Stimulated activated CD8-positive, alpha-beta memory T cell treated with anti-CD3 and anti-CD28 coated beads, Interleukin-15, amount 100 ng/mL, for 1 hour (primary cell): ENCODE results near the gene CKAP5.
A peak's percentile ranks its signal among the peaks of the same experiment; 100 is the strongest.
"Not testable (repeated sequence)": the region's sequence is repeated elsewhere in the genome, so short reads cannot be mapped to it uniquely, and the experiment has no call there.

Experiments
- DNase-seq: peaks from one replicate; pipeline ENCODE4 v3.0.0-alpha.2; 2020; ENCODE audit warnings: low read depth

The CKAP5 gene

DNA sequence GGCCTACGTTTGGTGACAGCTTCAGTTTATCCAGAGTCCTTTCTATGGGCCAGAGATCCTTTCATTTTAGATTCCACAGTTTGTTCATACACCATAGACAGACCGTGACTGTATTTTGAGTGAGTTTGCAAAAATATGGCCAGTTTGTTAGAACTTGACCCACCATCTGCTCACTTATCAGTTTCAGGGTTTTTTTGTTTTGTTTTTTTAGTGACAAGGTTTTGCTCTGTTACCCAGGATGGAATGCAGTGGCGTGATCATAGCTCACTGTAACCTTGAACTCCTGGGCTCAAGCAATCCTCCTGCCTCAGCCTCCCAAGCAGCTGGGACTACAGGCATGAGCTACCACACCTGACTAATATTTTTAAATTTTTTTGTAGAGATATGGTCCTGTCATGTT lies 9.1 kb upstream of the CKAP5 start:
- DNase-seq, result no peak

DNA sequence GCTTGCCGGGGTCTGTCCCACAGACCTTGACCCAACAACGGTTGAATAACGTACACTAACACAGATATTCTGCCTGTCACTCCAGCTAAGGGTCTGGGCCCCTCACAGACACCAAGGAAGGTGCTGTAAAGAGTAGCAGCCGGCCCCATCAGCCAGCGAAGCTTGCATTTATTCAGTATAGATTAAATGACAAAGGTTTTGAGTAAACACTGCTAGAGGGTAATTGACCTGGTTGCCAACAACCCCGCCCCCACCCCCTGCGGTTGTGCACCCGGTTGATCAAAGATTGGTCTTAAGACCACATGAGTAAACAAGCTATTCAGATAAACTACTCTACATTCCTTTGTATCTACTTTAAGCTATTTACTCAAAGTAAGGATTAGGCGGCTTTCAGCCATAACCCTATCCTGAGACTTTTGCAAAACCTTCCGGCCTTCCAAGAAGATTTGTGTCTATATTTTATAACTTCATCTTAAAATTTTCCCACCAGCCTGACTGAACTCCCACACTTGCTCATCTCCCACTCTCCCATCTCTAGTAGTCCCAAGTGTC lies 4.8 kb upstream of the CKAP5 start:
- no peak for DNase-seq

DNA sequence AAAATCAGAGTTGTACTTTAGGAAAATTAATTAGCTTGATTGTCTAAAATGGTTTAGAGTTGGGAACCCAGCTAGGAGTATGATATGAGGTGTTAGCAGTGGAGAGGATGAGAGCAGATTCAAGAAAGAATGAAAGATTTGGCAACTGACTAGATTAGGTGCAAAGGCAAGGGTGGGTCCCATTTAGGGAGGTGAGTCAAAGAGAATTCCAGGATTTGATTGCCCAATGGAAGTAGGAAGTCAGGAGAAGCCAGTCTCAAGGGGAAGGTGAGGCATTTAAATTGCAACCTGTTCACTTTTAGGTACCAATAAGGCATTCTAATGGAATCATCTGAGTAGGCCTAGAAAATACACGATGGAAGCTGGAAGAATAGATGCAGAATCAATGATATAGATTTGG lies 3.6 kb upstream of the CKAP5 start:
- DNase-seq, result no peak

DNA sequence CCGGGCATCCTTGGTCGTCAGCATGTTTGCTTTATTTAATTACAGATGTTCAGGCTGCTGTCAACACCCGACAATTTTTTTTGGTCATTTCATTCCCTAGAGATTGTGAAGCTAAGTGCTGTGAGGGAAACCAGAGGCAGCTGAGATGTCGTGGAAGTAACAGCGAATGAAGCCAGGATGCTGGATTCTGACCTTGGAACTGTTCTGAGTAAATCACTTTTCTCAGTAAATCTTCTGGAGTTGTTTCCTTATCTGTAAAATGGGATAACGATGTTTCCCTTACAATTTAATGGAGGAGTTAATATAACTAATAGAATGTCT lies 390 bp upstream of the CKAP5 start:
- no peak for DNase-seq

DNA sequence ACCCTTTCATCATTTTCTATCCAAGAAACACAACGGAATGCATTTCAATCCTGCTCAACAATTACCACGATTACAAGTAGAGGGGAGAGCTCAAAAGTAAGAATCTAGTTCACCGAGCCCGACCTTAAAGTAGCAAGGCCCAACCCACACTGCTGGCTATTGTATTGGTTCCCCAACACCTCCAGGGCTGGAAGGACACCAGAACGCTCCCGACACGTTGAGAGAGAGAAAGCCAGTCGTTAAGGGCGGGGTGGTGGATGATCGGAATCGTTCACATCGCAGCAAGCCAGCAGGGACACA lies 690 bp downstream of the CKAP5 start:
- no peak for DNase-seq

DNA sequence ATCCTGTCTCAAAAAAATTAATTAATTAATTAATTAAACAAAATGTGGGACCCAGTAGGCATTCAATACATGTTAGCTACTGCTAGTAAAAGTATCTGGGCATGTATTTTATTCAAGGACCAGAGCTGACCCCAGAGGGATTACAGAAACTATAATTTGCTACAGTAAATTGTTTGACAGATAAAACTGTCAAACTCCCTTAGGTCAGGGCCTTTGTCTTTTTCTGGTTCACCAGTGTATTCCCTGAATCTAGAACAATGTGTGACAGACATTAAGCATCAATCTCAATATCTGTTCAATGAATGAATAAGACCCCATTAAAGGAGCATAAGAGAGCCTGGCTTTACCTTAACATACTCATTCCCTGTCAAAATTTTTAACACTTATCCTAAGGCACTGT lies 6.0 kb downstream of the CKAP5 start:
- DNase-seq, result no peak

DNA sequence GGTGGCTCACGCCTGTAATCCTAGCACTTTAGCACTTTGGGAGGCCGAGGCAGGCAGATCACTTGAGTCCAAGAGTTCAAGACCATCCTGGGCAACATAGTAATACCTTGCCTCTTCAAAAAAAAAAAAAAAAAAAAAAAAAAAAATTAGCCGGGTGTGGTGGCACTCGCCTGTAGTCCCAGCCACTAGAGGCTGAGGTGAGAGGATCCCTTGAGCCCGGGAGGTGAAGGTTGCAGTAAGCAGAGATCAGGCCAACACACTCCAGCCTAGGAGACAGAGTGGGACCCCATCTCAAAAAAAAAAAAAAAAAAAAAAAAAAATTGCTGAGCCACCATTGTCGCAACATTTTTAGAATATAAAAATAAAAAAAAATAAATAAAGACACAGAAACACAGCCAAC lies 7.6 kb downstream of the CKAP5 start:
- no peak for DNase-seq

DNA sequence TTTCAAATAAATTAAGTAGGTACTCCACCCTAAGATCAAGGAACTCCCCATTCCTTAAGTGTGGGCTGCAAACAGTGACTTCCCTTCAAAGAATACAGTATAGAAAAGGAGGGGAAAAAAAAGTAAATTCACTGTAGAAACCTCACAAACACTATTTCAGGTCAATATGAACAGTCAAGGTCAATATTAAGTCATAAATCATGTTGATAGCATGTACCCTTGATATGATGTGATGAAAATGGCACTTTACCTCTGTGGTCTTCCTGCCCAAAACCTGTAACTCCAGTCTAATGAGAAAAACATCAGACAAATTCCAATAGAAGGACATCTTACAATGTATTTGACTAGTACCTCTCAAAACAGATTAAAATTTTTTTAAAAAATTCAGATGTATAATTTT lies 8.2 kb downstream of the CKAP5 start:
- no peak for DNase-seq

DNA sequence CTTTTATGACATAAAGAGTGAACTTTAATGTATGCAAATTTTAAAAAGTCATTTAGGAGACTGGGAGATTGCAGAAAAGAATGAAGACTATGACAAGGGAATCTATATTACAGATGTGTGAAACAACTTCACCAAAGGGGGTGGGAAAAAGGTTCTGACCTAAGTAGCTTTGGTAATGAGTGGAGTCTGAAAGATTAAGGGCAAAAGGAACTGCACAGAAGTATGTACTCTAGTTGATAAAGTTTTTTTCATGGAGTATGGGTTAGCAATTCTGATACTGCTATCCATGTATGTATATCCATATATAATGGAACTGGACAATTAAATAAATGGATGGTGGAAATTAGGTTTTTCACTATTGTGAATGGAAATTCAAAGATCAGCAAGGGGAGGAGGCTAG lies 9.2 kb downstream of the CKAP5 start:
- DNase-seq, result no peak

DNA sequence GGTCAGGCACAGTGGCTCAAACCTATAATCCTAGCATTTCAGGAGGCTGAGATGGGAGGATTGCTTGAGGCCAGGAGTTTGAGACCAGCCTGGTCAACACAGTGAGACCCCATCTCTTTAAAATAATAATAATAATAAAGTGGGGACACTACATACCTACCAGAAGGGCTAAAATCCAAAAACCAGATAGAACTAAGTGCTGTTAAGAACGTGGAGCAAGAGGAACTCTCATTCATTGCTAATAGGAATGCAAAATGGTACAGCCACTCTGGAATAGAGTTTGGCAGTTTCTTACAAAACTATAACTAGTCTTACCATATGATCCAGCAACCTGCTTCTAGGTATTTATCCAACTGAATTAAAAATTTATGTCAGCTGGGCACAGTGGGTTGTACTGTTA lies 9.6 kb downstream of the CKAP5 start:
- DNase-seq, result no peak

DNA sequence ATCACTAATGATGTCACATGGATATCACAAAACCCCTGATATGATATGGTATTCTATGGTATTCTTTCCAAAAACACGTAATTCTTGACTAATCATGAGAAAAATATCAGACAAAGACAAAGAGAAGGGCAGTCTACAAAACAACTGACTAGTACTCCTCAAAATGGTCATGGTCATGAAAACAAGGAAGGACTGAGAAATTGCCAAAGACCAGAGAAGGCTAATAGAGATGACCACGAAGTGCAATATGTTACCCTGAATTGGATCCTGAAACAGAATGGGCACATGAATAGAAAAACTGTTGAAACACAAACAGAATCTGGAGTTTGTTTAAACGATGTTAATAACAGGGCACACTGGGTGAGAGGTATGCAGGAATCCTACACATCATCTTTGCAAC lies 10.2 kb downstream of the CKAP5 start:
- DNase-seq, result no peak

DNA sequence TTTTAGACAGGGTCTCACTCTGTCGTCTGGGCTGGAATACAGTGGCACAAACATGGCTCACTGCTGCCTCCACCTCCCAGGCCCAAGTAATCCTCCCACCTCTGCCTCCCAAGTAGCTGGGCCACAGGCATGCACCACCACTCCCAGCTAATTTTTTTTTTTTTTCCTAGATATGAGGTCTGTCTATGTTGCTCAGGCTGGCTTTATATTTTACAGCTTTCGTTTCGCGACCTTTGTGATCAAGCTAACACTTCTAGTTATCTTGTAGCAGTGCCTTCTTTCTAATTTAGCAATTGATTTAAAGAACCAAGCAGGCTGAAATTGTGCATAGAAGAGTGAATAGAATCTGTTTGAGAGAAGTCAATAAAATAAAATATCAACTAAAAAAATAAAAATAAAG lies 11.3 kb downstream of the CKAP5 start:
- no peak for DNase-seq

DNA sequence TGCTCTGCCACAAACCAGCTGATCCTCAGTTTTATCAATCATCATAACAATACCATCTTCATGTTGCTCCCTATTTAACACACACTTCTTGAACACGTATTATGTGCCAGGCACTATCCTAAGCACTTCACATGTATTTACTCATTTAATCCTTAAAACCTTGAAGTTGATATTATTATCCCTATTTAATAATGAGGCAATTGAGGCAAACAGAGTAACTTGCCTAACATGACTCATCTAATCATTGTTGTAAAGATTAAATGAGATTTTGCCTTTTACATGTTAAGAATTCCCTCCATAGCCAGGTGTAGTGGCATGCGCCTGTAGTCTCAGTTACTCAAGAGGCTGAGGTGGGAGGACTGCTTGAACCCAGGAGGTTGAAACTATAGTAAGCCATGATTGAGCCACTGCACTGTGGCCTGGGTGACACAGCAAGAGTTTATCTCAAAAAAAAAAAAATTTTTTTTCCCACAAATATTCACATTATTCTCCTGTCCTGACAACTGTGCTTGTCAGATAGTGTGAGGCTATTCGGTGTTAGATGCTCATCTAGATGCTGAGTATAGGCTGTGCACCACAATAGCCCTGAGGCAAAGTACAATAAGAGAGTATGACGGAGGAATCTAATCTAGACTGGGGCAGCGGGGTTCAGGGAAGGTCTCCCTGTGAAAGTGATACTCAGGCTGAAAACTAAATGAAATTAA lies 13.4 kb downstream of the CKAP5 start:
- DNase-seq, result no peak

DNA sequence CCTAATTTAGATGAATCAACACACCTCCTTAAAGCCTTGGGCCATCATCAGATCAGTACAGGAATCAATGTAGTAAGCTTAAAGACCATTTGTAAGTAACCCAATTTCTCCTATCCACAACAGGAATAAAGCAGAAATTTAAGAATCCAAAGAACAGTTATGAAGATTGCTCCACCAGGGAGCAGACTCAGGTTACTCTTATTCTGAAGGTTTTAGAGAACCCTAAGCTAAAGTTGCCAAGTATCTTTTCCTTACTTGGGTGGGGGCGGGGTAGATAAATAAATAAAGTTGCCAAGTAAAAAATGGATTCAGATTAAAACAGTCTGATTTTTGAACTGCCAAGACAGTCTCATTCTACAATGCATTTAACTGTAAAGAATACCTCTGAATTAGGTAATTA lies 18.1 kb downstream of the CKAP5 start:
- DNase-seq, result no peak

DNA sequence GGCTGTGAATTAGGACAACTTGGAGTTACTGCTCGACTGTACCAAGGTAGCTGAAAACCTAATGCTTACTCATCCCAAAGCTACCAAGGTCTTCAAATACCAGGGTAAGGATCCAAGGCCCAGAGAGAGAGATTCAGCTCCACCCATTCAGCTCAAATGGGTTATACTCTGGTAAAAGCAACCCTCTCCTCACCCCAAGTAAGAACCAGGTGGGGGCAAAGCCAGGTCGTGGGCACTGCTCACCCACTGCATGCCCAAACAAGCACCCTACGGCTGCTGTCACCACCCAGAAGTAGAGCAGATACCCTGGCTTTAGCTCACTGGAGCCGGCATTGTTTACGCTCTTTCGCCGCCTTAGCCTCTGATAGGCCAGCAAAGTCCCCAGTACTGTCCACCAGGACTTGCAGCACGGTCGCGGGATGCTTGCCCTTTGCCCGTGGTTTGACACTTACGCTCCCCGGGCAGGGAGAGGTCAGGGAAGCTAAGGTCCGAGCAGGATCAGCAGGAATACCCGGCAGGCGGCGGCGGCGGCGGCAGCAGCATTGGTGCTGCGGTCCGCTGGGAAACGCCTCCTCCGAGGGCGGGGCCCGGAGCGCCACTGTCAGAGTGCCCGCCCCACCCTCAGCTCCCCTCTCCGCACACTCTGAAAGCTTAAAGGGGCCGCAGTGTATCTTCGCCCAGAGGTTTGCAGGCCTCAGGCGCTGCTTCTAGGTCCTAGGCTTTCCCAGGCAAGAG lies 19.6 kb downstream of the CKAP5 start:
- DNase-seq, result peak; percentile 34

DNA sequence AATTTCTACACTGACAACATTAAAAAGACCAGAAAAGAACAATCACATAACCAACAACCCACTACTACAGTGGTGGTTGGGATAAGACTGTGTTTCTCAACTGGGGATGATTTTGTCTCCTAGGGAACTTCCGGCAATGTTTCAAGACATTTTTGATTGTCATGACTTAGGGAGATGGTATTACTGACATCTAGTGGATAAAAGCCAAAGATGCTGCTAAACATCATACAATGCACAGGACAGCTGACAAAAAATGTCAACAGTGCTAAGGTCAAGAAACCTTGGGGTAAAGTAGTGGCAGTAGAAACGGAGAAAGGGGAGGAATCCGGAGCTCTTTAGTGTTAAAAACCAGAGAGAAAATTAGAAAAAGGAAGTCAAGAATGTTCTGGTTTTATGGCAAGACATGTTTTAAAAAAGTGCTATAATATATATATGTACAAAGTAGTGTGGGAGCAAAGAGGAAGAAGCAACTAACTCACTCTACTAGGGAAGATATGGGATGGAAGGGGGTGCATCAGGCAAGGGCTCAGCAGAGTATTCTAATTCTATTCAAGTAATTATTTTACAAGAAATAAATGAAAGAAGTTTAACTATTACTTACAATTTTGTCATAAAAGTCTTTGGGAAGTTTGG lies 37.2 kb downstream of the CKAP5 start:
- DNase-seq, result no peak

DNA sequence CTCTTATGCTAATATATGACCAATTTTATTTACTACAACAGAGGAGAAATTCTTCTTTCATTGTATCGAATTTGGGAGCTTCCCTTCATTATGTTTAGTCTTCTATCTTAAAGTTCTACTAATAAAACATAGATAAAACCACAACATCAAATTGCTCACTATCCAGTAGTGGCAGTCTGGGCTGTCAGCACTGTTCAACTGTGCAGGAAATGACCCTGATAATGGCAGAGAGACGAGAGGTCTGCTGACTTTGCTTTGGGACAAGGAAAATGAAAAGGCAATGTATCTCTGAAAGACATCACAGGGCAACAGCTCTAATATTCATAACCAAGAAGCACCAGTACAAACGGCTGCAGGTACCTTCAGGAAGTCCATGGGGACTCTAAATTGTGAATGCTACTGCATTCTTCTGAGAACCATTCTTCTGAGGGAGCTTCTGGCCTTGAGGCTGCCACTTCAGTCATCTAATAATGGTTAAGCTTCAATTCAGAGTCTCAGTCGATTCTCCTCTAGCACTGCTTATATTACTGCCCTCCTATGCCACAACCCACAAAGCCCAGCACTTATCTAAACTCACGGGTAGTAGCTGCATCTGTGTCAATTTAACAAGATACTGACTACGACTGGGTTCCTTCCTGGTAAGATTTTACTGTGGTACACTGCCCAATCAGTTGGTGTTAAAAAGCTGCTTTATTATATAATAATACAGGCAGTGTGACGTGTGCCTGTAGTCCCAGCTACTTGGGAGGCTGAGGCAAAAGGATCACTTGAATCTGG lies 44.2 kb downstream of the CKAP5 start:
- no peak for DNase-seq

DNA sequence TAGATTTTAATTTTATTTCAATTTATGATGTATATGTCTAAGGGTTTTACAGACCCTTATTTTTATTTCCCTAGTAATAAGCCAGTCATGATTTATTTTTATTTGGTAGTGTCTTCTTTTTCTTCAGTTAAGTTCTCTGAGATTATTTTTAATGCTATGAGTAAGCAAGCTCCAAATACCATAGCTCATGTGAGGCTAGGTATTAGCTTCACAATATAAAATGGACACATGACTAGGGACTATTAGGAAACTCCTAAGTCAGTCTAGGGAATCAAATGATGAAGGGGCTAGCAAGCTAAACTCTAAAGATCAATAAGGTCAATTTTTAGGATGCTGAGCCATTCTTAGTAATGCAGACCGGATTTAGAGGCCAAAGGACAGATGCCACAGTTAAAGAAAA lies 45.9 kb downstream of the CKAP5 start:
- no peak for DNase-seq

DNA sequence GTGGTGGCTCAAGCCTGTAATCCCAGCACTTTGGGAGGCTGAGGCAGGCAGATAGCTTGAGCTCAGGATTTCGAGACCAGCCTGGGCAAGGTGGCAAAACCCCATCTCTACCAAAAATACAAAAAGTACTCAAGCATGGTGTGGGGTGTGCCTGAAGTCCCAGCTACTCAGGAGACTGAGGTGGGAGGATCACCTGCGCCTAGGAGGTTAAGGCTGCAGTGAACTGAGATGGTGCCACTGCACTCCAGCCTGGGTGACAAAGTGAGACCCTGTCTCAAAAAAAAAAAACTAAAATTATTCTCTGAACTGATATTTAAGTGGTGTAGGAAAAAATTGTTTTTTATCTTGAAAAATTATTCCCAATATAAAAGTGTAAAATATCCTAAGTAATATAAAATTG lies 46.4 kb downstream of the CKAP5 start:
- DNase-seq, result not testable (repeated sequence)

DNA sequence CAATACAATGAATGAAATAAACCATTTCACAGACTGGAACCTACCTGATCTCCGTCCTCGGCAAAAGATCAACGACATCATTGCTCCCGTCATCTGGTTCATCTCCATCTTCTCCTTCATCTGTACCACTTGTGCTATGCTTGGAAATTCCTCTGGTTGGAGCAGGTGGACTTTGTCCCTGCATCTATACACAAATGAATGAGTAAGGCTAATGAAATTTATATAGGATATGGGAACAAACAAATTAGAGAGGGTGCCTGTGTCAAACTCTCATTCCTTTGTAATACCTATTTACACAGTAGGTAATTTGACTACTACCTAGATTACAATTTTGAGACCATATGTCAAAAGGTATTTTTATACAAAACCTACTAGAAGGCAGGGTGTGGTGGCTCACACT lies 67.7 kb downstream of the CKAP5 start:
- no peak for DNase-seq

DNA sequence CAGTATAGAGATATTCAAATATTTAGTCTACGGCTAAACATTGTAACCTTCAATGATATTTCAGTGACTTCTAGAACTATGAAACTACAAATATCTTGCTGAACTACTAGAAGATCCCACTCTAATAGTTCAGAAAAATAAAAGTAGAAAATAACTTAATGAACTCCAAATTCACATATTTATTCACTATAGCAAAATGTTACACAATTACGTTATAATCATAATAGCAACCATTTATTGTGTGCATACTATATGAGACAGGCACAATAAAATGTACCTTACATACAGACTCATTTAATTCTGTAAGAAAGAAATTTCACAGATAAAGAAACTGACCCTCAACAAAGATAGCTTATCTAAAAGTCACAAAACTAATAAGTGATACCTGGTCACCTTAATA lies 69.2 kb downstream of the CKAP5 start:
- no peak for DNase-seq

DNA sequence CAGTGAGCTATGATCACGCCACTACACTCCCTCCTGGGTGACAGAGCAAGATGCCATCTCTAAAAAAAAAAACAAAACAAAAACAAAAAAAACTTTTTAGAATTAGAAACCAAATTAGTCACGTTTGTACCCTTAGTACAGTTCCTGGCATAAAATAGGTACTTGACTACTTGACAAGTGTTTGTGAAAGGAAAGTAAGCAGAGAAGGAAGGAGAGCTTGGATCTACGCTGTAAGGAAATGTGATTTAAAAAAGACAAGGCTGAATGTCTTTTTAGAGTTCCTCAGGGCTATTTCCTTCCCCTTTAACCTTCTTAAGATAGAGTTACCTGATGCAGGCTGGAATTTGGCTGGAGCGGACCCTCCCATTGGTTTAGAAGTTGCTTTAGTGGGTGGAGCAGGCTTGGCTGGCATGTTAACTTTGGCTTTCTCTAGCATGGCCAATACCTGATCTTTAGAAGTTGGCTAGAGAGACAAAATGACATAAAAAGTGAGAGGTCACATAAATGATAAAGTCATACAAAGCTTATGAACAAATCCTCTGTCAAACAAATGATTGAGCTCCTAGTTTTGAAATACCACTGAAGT lies 76.4 kb downstream of the CKAP5 start:
- DNase-seq, result no peak

DNA sequence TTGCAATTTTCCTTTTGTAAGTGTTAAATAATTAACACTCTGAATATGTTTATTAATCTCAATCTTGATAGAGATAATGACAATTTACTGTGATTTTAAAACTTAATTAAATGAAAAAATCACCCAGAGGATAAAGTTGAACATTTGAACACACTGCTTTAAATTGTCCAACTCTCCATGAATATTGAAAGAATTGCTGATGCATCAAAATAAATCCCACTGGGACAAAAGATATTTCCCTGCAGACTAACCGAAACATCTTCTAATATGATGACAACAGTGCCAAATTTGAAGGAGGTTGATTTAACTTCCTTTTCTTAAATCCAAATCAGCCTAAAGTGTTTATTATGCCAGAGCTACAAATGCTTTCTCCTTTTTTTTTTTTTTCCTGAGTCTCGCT lies 79.4 kb downstream of the CKAP5 start:
- DNase-seq, result no peak
